Spinal cord (tissue), 10 donors: ENCODE results near the gene ATP6V1A. TPM values are rescaled to one million over a fixed set of nuclear protein-coding genes. Genes with fewer than 3 reads are reported as not detected.
"Not testable (repeated sequence)": the region's sequence is repeated elsewhere in the genome, so short reads cannot be mapped to it uniquely, and the experiment has no call there.

Experiments used
- DNase-seq, 6 donors: peaks; one replicate each; pipeline versions ENCODE4 v3.0.0 to v3.0.0-alpha.2; 2013 to 2015; ENCODE audit warnings: low spot score in 6 of 6, low read depth in 4 of 6
- H3K27ac ChIP-seq: one replicate; pipeline ENCODE4 v1.5.1; 2013; ENCODE audit warnings: low read depth, low read length, control low read depth
- H3K27me3 ChIP-seq: one replicate; pipeline ENCODE4 v1.6.1; 2013; ENCODE audit warnings: low read length; ENCODE audit not compliant: control insufficient read depth, insufficient read depth
- H3K36me3 ChIP-seq: one replicate; pipeline ENCODE4 v1.6.1; 2013; ENCODE audit warnings: low read length; ENCODE audit not compliant: control insufficient read depth, insufficient read depth
- H3K4me1 ChIP-seq: one replicate; pipeline ENCODE4 v1.6.1; 2013; ENCODE audit warnings: low read length; ENCODE audit not compliant: control insufficient read depth, insufficient read depth
- H3K4me3 ChIP-seq: one replicate; pipeline ENCODE4 v1.5.1; 2013; ENCODE audit warnings: low read depth, low read length, control low read depth
- H3K9me3 ChIP-seq: one replicate; pipeline ENCODE4 v1.6.1; 2013; ENCODE audit warnings: low read length; ENCODE audit not compliant: control insufficient read depth, insufficient read depth
- WGBS: methylation state at CpG from one replicate; pipeline ENCODE4 v1.1.5; 2013; ENCODE audit warnings: missing lambda C conversion rate; ENCODE audit not compliant: insufficient coverage; 5-methylcytosine and 5-hydroxymethylcytosine counted together
- polyA plus RNA-seq, 2 donors: library from polyadenylated mRNA; unstranded; fragments of 120-200 nt; gene quantifications; one replicate each; pipeline ENCODE4 v1.2.1, GENCODE V29; 2013; ENCODE audit not compliant: insufficient read length in 2 of 2
- total RNA-seq, 2 donors: library from RNA; depleted of rRNA in 1 of 2; stranded (reverse); fragments of 120-200 nt in 1 of 2; fragments of >200 nt in 1 of 2; gene quantifications; one replicate each; pipeline versions ENCODE4 v1.2.3 to v1.2.4, GENCODE V29; 2013 to 2014
- donor health status: healthy.

ATP6V1A gene
- total and polyA plus RNA-seq, 4 donors: 87.1 to 279 (median 119) TPM

DNA sequence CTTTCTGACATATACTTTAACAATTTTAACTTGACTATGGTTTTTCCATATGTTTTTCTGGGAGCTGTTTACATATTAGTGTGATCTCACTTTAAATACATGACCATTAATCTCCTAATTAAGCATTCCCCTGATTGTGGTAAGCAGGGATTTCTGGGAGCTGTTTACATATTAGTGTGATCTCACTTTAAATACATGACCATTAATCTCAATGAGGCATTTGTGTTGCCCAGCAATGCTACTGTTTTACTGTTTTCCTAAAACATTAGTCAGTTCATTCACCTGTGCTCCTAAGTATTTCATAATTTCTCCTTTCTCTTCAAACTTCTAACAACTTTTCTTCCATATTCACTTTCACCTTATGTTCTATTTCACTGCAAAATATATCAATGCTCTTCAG, 88.1 kb downstream of the ATP6V1A start:
- Histone ChIP-seq H3K9me3 (peaks cover 2% of the 10 kb centered on the region), H3K4me1 (peaks cover 4% of the 10 kb centered on the region), H3K27ac (no peak overlapping the region), H3K36me3 (no peaks in the 10 kb centered on the region), H3K27me3 (no peaks in the 10 kb centered on the region), H3K4me3 (no peak overlapping the region)
- DNase-seq: no peak

DNA sequence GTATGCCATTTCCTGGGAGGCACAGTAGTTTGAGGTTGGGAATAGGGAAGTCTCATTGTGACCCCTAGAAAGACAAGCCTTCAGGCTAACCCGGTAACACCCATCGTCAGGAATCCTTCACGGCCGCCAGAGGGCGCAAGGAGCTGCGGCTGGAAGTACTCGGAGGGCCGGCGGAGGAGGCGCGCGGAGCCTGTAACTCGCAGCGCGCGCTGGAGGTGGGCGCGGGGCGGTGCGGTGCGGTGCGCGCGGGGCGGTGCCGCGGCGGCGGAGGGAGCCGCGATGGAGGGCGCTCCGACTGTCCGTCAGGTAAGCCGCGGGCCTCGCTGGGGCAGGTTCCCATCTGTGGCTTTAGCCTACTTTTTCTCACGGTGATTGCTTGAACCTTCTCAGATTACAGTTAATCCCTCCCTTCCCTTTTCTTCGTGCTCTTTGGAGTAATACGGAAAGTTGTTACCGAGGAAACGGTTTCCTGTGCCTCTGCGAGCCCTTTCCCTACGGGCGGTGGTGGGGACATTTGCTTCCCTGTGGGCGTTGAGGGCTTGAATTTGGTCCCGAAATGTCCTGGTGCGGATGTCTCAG, 91.9 kb downstream of the ATP6V1A start, which contains the start of gene GRAMD1C:
Gene GRAMD1C, plus strand, starts transcription at position 158 of the 579 bp plus-strand sequence. Its CDS starts 122 bp downstream, at position 280.
- H3K36me3 ChIP-seq: no peaks in the 10 kb centered on the region
- H3K9me3 ChIP-seq: no peaks in the 10 kb centered on the region
- no peak within 1 kb of the TSS for H3K27ac ChIP-seq
- H3K4me1 ChIP-seq: peaks cover 4% of the 10 kb centered on the region
- H3K27me3 ChIP-seq: no peaks in the 10 kb centered on the region
- under 1% methylated on average over 41 of the region's 48 CpGs for WGBS
- H3K4me3 ChIP-seq: peak within 1 kb of the TSS; percentile 65
- DNase-seq: peak; percentile 38 to 96 (median 85)

DNA sequence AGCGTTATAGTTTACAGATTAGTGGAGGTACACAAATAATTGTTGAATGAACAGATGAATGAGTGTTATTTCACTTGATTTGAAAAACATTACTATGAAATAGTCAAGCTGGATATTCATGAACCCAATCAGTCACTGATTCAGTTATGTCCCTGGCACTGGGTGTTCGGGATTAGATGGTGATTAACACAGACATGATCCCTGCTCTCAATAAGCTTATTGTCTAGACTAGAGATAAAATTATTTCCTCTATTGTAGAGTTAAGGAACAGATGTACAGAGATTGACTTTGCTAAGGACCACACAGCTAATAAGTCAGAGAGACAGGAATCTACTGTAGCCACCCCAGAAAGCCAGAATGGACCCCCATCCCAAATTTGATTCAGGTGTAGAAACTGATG, 92.7 kb downstream of the ATP6V1A start:
- Histone ChIP-seq H3K36me3 (no peaks in the 10 kb centered on the region), H3K4me1 (peaks cover 4% of the 10 kb centered on the region), H3K27me3 (no peaks in the 10 kb centered on the region), H3K27ac (no peak overlapping the region), H3K9me3 (no peaks in the 10 kb centered on the region), H3K4me3 (peak overlapping the region; percentile 65)
- no CpG with 5 or more reads among the region's 2 CpGs for WGBS
- no peak for DNase-seq

DNA sequence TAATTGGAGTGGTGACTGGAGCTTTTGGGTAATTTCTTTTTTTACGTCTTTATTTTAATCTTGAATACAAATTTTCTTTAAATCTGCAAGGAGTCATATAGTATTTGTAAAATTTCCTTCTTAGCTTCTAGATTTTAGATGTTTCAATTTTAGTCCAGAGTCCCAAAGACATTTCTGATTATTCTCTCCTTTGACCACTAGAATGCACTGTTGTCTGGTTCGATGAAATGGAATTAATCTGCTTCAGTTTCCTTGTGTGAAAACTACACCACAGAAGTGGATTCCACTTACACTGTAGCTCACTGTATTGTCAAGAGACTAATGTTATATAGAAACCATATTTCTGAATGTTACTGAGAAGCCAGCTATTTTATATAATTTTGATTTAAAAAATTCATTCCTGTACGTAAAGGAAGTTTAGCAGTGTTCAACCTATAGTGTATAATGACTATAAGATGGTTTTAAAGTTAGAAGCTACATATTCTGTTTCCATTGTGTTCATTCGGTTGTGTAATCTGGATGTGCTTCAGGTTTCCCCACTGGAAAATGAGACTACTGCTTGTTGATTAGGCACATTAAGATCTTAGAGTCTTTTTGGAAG, 97.9 kb downstream of the ATP6V1A start:
- peak in 5 of 6 donors; percentile 40 to 88 (median 47) for DNase-seq
- Histone ChIP-seq H3K4me3 (no peak overlapping the region), H3K36me3 (no peaks in the 10 kb centered on the region), H3K9me3 (no peaks in the 10 kb centered on the region), H3K4me1 (no peaks in the 10 kb centered on the region), H3K27ac (no peak overlapping the region), H3K27me3 (no peaks in the 10 kb centered on the region)
- no CpG with 5 or more reads among the region's 4 CpGs for WGBS

DNA sequence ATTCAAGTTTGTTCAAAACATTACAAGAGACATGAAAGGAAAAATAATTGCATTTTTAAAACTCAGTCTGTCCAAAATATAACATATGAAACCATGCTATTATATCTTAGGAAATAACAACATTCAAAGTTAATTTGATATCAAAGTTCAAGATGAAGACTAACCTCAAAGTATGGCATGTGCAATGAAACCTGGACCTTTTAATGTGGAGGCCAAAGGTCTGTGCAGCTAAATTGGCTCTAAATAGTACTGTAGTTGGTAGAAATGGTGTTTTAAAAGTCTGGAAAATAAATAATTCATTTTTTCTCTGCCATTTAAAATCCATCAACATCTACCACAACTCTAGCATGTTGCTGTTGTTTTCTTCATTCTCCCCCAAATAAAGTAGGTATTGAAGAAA, 100.4 kb downstream of the ATP6V1A start:
- Histone ChIP-seq H3K4me3 (no peak overlapping the region), H3K27me3 (no peaks in the 10 kb centered on the region), H3K9me3 (no peaks in the 10 kb centered on the region), H3K36me3 (no peaks in the 10 kb centered on the region), H3K27ac (no peak overlapping the region), H3K4me1 (no peaks in the 10 kb centered on the region)
- no peak for DNase-seq

DNA sequence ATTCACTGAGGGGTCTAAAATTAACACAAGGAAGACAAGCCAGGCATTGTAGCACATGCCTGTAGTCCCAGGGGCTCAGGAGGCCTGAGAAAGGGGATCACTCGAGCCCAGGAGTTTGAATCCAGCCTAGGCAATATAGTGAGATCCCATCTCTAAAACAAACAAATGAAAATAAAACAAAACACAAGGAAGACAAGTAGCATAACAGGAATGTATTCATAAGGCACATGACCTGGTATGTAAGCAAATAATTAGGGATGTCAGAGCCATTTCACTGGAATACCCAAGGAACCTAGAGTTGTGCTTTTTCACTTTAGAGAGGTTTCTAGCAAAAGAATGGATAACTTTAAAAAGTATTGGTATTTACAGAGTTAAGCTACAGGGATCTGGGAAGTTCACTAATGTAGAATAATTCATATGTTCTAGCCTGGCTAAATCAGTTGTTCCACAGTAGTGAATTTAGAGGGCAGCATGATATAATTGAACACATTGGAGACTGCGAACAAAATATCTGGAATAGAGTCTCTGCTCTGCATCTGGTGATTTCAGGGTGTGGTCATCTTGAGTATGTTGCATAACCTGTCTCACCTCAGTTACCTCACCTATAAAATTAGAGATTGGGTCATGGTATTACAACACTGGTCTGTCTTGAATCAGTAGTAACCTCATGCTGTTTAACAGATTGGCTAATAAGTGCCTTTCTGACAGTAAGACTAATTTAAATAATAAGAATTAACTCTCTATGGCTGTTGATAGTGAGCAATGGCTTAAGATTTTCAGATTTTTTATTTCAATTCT, 101.0 kb downstream of the ATP6V1A start:
- Histone ChIP-seq H3K9me3 (no peaks in the 10 kb centered on the region), H3K36me3 (no peaks in the 10 kb centered on the region), H3K27ac (no peak overlapping the region), H3K4me1 (no peaks in the 10 kb centered on the region), H3K27me3 (no peaks in the 10 kb centered on the region), H3K4me3 (no peak overlapping the region)
- DNase-seq: no peak
- no CpG with 5 or more reads among the region's 2 CpGs for WGBS

DNA sequence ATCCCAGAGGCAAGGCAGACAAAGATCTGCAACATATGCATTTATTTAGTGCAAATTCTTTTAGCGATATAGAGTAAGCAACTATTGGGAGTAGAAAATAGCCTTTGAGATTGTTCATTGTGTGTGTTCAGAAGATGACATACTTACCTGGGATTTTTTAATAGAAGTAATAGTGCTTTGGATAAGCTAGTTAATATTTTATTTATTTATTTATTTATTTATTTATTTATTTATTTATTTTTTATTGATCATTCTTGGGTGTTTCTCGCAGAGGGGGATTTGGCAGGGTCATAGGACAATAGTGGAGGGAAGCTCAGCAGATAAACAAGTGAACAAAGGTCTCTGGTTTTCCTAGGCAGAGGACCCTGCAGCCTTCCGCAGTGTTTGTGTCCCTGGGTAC, 102.2 kb downstream of the ATP6V1A start:
- WGBS: no CpG with 5 or more reads among the region's 3 CpGs
- H3K27ac ChIP-seq, H3K27me3 ChIP-seq, H3K9me3 ChIP-seq, DNase-seq, H3K4me3 ChIP-seq, H3K36me3 ChIP-seq, H3K4me1 ChIP-seq: not testable (repeated sequence)

DNA sequence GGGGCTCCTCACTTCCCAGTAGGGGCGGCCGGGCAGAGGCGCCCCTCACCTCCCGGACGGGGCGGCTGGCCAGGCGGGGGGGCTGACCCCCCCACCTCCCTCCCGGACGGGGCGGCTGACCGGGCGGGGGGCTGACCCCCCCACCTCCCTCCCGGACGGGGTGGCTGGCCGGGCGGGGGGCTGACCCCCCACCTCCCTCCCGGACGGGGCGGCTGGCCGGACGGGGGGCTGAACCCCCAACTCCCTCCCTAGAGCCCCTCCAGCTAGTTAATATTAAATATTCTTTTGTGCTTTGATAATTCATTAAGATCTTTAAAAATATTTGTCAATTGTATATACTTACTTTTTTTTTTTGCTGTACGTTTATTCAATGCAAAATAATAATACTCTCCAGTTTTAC, 103.0 kb downstream of the ATP6V1A start:
- not testable (repeated sequence) for H3K27ac ChIP-seq

DNA sequence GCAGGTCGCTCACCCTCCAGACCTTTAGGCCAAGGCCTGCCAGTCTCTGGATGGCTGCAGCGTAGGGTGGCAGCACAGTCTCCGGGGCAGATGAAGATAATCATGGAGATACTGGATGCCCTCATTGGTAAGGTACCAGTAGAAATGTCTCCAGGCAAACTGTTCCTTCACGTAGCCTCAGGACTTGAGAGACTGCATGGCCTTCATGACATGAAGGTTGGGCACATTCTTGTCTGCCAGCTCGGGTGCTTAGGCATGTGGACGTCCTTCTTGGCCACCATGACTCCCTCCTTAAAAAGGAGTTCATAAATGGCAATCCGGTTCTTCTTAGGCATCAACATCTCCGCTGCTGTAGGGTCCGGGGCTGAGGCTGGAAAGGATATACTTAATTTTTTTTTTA, 103.6 kb downstream of the ATP6V1A start:
- H3K27ac ChIP-seq, H3K27me3 ChIP-seq, H3K9me3 ChIP-seq, H3K4me1 ChIP-seq, DNase-seq, H3K4me3 ChIP-seq, H3K36me3 ChIP-seq: not testable (repeated sequence)
- WGBS: 100% methylated on average over 2 of the region's 9 CpGs

More for the DNA sequence above, 103.0 kb downstream of the ATP6V1A start:
- H3K9me3 ChIP-seq, H3K4me1 ChIP-seq, H3K27me3 ChIP-seq, H3K36me3 ChIP-seq, H3K4me3 ChIP-seq, DNase-seq: not testable (repeated sequence)
- WGBS: 100% methylated on average over 1 of the region's 22 CpGs

DNA sequence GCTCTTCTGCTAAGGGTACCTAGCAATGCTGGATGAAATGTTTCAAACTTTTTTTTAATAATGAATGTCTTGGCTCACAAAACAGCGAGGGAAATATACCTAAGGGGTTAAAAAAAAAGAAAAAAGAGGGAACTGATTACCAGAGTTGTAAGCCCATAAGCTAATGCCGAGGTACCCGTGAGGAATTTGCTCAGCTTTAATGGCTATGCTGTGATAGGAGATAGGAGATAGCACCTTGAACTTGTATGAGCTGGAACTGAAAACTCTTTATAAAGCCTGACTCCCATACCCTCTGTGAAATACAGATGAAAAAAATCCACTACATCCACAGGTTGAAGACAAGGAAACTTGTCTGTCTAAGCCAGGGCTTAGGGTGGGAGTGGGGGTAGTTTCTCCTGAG, 105.7 kb downstream of the ATP6V1A start:
- no peak for DNase-seq
- no peaks in the 10 kb centered on the region for H3K9me3 ChIP-seq
- H3K4me1 ChIP-seq: no peaks in the 10 kb centered on the region
- WGBS: 100% methylated on average over 1 of the region's 3 CpGs
- H3K27me3 ChIP-seq: no peaks in the 10 kb centered on the region
- H3K4me3 ChIP-seq: no peak overlapping the region
- no peak overlapping the region for H3K27ac ChIP-seq
- no peaks in the 10 kb centered on the region for H3K36me3 ChIP-seq
